ENCODE measurements around the gene CDCA5.

The CDCA5 gene

GRCh38 chr11:65083834-65084597 is at the start of gene CDCA5, which contains the start of gene ZFPL1:
Gene CDCA5 (minus strand): TSS chr11:65084040. CDS start chr11:65083978, 62 bp downstream.
Gene ZFPL1 (plus strand): TSS chr11:65084222. CDS start chr11:65084699, 477 bp downstream.
- Histone ChIP-seq H3K4me1 (ENCODE audit: control insufficient read depth, insufficient read depth, low read length) (peaks cover 6% of the 10 kb centered on the region), H3K36me3 (ENCODE audit: control insufficient read depth, insufficient read depth, low read length) (peaks cover 70% of the 10 kb centered on the region), H3K9me3 (ENCODE audit: control insufficient read depth, insufficient read depth, low read depth, low read length) (no peaks in the 10 kb centered on the region), H3K4me3 (ENCODE audit: low read depth, low read length) (peak within 1 kb of the TSS; percentile 98), H3K27me3 (ENCODE audit: control insufficient read depth, insufficient read depth, low read length) (no peaks in the 10 kb centered on the region), H3K9ac (ENCODE audit: low read length) (peak within 1 kb of the TSS; percentile 99), H3K27ac (ENCODE audit: low read depth, low read length) (peak within 1 kb of the TSS; percentile 97)

- H3K27ac ChIP-seq (ENCODE audit: low read depth, low read length) = no peak overlapping the region
- H3K4me3 ChIP-seq (ENCODE audit: low read depth, low read length) = peak overlapping the region; percentile 97
Observed at GRCh38 chr11:65132988-65133700, 49.3 kb upstream of the CDCA5 start.

GRCh38 chr11:65132238-65132987 is 48.6 kb upstream of the CDCA5 start:
- Histone ChIP-seq H3K4me1 (ENCODE audit: control insufficient read depth, insufficient read depth, low read length) (peaks cover 17% of the 10 kb centered on the region), H3K9me3 (ENCODE audit: control insufficient read depth, insufficient read depth, low read depth, low read length) (no peaks in the 10 kb centered on the region), H3K27ac (ENCODE audit: low read depth, low read length) (no peak overlapping the region), H3K4me3 (ENCODE audit: low read depth, low read length) (no peak overlapping the region), H3K27me3 (ENCODE audit: control insufficient read depth, insufficient read depth, low read length) (no peaks in the 10 kb centered on the region), H3K9ac (ENCODE audit: low read length) (peak overlapping the region; percentile 100), H3K36me3 (ENCODE audit: control insufficient read depth, insufficient read depth, low read length) (peaks cover 54% of the 10 kb centered on the region)

More at GRCh38 chr11:65132988-65133700, 49.3 kb upstream of the CDCA5 start:
- Histone ChIP-seq H3K36me3 (ENCODE audit: control insufficient read depth, insufficient read depth, low read length) (peaks cover 47% of the 10 kb centered on the region), H3K27me3 (ENCODE audit: control insufficient read depth, insufficient read depth, low read length) (no peaks in the 10 kb centered on the region), H3K9ac (ENCODE audit: low read length) (peak overlapping the region; percentile 100), H3K9me3 (ENCODE audit: control insufficient read depth, insufficient read depth, low read depth, low read length) (no peaks in the 10 kb centered on the region), H3K4me1 (ENCODE audit: control insufficient read depth, insufficient read depth, low read length) (peaks cover 17% of the 10 kb centered on the region)

GRCh38 chr11:65131895-65132237 is 48.0 kb upstream of the CDCA5 start:
- Histone ChIP-seq H3K27me3 (ENCODE audit: control insufficient read depth, insufficient read depth, low read length) (no peaks in the 10 kb centered on the region), H3K4me1 (ENCODE audit: control insufficient read depth, insufficient read depth, low read length) (peaks cover 17% of the 10 kb centered on the region), H3K27ac (ENCODE audit: low read depth, low read length) (no peak overlapping the region), H3K9me3 (ENCODE audit: control insufficient read depth, insufficient read depth, low read depth, low read length) (no peaks in the 10 kb centered on the region), H3K4me3 (ENCODE audit: low read depth, low read length) (no peak overlapping the region), H3K36me3 (ENCODE audit: control insufficient read depth, insufficient read depth, low read length) (peaks cover 60% of the 10 kb centered on the region), H3K9ac (ENCODE audit: low read length) (no peak overlapping the region)

DNA sequence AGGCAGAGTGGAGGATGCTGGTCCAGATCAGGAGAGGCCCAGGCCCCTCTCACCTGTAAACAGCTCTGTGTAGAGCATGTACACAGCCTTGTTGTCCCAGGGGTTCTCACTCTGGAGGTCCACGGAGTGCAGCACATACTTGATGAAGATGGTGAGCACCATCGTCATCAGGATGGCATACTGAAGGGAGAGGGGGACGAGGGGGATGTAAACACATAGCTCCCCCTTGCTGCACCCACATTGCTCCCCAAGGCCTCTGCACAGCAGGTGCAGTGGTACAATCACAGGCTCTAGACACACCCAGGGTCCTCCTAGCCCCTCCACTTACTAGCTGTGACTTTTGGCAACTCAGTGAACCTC is 47.6 kb upstream of the CDCA5 start:
- Histone ChIP-seq H3K4me1 (ENCODE audit: control insufficient read depth, insufficient read depth, low read length) (peaks cover 17% of the 10 kb centered on the region), H3K27ac (ENCODE audit: low read depth, low read length) (no peak overlapping the region), H3K9me3 (ENCODE audit: control insufficient read depth, insufficient read depth, low read depth, low read length) (no peaks in the 10 kb centered on the region), H3K36me3 (ENCODE audit: control insufficient read depth, insufficient read depth, low read length) (peaks cover 64% of the 10 kb centered on the region), H3K4me3 (ENCODE audit: low read depth, low read length) (no peak overlapping the region), H3K9ac (ENCODE audit: low read length) (no peak overlapping the region), H3K27me3 (ENCODE audit: control insufficient read depth, insufficient read depth, low read length) (no peaks in the 10 kb centered on the region)

GRCh38 chr11:65130631-65131416 is 47.0 kb upstream of the CDCA5 start:
- H3K9ac ChIP-seq (ENCODE audit: low read length) = no peak overlapping the region

GRCh38 chr11:65129649-65130441 is 46.0 kb upstream of the CDCA5 start:
- H3K4me1 ChIP-seq (ENCODE audit: control insufficient read depth, insufficient read depth, low read length) = peaks cover 11% of the 10 kb centered on the region
- H3K9ac ChIP-seq (ENCODE audit: low read length) = no peak overlapping the region
- H3K36me3 ChIP-seq (ENCODE audit: control insufficient read depth, insufficient read depth, low read length) = peaks cover 80% of the 10 kb centered on the region
- H3K27ac ChIP-seq (ENCODE audit: low read depth, low read length) = no peak overlapping the region
- H3K4me3 ChIP-seq (ENCODE audit: low read depth, low read length) = no peak overlapping the region
- H3K9me3 ChIP-seq (ENCODE audit: control insufficient read depth, insufficient read depth, low read depth, low read length) = no peaks in the 10 kb centered on the region
- H3K27me3 ChIP-seq (ENCODE audit: control insufficient read depth, insufficient read depth, low read length) = no peaks in the 10 kb centered on the region

More at GRCh38 chr11:65130631-65131416, 47.0 kb upstream of the CDCA5 start:
- Histone ChIP-seq H3K27ac (ENCODE audit: low read depth, low read length) (no peak overlapping the region), H3K9me3 (ENCODE audit: control insufficient read depth, insufficient read depth, low read depth, low read length) (no peaks in the 10 kb centered on the region), H3K4me3 (ENCODE audit: low read depth, low read length) (no peak overlapping the region), H3K27me3 (ENCODE audit: control insufficient read depth, insufficient read depth, low read length) (no peaks in the 10 kb centered on the region), H3K36me3 (ENCODE audit: control insufficient read depth, insufficient read depth, low read length) (peaks cover 70% of the 10 kb centered on the region), H3K4me1 (ENCODE audit: control insufficient read depth, insufficient read depth, low read length) (peaks cover 16% of the 10 kb centered on the region)

GRCh38 chr11:65128182-65129145 is 44.6 kb upstream of the CDCA5 start:
- no peaks in the 10 kb centered on the region for H3K27me3 ChIP-seq (ENCODE audit: control insufficient read depth, insufficient read depth, low read length)
- peaks cover 10% of the 10 kb centered on the region for H3K4me1 ChIP-seq (ENCODE audit: control insufficient read depth, insufficient read depth, low read length)
- H3K36me3 ChIP-seq (ENCODE audit: control insufficient read depth, insufficient read depth, low read length) = peaks cover 87% of the 10 kb centered on the region
- H3K4me3 ChIP-seq (ENCODE audit: low read depth, low read length) = no peak overlapping the region
- no peaks in the 10 kb centered on the region for H3K9me3 ChIP-seq (ENCODE audit: control insufficient read depth, insufficient read depth, low read depth, low read length)
- no peak overlapping the region for H3K27ac ChIP-seq (ENCODE audit: low read depth, low read length)
- no peak overlapping the region for H3K9ac ChIP-seq (ENCODE audit: low read length)

DNA sequence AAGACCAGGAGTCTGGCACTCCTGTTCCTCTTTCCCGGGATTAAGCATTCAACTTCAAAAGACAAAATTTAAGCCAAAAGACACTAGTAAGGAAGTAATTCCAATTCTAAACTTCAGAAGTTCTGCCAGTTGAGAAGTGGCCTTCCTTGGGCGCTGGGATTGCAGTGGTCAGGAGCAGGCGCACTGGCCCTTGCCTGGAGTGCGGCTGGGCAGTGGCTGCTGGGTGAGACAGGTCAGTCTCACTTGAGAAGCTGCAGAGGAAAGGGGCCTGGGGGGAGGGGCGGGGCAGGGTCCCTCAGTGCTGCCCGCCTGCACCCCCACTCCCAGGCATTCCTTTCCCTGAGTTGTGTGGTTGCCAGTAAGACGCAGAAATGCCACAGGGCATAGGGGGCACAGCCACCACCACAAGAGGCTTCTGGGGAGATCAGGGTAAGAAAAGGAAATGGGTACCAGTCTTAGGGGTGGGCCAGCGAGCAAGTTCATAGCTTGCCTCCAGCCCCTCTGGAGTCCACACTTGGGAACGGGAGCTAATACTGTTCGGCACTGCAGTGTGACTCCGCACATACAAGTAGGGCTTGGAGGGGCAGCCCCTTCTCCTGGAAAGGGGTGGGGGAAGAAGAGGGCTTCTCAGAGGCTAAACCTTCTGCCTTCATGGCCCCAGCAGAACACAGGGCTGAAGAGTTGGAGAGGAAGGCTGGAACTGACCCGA is 43.8 kb upstream of the CDCA5 start:
- Histone ChIP-seq H3K9ac (ENCODE audit: low read length) (no peak overlapping the region), H3K4me1 (ENCODE audit: control insufficient read depth, insufficient read depth, low read length) (peaks cover 1% of the 10 kb centered on the region; the same call in 1 of the 2 replicates), H3K27me3 (ENCODE audit: control insufficient read depth, insufficient read depth, low read length) (no peaks in the 10 kb centered on the region), H3K36me3 (ENCODE audit: control insufficient read depth, insufficient read depth, low read length) (peaks cover 82% of the 10 kb centered on the region), H3K4me3 (ENCODE audit: low read depth, low read length) (no peak overlapping the region), H3K9me3 (ENCODE audit: control insufficient read depth, insufficient read depth, low read depth, low read length) (no peaks in the 10 kb centered on the region), H3K27ac (ENCODE audit: low read depth, low read length) (no peak overlapping the region)
